Measurements from ENCODE around the gene GEMIN4.

Gene GEMIN4

DNA sequence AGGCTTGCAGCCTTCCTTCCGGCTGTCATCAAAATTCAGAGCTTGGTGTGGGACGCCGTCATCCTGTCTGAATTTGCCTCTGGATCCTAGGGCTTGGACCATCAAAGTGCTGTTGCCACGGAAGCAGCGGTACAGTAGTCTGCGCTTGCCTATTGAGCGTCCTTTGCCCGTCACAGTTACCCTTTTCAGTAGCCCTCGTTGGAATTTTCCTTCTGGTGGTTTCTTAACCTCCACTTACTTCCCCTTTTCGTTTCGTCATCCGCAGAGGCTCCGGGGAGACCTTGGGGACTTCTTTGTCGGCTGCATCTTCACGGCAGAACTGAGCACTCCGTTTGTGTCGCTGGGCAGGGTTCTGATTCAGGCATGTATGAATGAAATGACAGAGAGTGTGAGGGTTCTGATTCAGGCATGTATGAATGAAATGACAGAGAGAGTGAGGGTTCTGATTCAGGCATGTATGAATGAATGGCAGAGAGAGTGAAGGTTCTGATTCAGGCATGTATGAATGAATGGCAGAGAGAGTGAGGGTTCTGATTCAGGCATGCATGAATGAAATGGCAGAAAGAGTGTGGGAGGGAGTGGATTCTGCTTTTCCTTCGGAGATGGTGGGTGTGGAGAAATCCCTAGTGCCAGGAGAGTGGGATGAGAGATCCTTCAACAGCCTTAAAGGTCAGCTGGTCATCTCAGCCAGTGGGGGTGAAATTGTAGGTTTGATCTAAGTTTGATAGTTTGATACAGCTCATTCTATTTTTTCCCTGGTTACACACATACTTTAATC lies 11.6 kb downstream of the GEMIN4 start:
- DNase-seq: no peak

DNA sequence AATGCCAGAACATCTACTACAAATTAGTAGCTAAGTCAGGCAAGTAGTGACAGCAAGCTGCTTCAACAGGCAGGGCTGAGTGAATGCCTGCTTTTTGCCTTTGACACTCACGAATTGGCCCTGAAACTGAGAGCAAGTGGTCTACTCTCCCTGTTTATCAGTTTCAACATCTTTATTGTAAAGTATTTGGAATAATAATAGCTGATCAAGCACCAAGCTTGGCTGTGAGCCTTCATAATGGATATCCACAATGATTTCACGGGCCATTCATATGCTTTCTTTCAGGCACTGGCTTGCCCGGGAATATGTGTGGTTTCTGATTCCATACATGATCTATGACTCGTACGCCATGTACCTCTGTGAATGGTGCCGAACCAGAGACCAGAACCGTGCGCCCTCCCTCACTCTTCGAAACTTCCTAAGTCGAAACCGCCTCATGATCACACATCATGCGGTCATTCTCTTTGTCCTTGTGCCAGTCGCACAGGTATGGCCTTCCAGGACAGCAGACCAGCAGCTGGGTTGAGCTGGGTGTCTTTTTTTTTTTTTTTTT lies 14.4 kb downstream of the GEMIN4 start:
- no peak for DNase-seq

GRCh38 chr17:733743-734142 lies 18.3 kb downstream of the GEMIN4 start:
- no peak for DNase-seq

DNA sequence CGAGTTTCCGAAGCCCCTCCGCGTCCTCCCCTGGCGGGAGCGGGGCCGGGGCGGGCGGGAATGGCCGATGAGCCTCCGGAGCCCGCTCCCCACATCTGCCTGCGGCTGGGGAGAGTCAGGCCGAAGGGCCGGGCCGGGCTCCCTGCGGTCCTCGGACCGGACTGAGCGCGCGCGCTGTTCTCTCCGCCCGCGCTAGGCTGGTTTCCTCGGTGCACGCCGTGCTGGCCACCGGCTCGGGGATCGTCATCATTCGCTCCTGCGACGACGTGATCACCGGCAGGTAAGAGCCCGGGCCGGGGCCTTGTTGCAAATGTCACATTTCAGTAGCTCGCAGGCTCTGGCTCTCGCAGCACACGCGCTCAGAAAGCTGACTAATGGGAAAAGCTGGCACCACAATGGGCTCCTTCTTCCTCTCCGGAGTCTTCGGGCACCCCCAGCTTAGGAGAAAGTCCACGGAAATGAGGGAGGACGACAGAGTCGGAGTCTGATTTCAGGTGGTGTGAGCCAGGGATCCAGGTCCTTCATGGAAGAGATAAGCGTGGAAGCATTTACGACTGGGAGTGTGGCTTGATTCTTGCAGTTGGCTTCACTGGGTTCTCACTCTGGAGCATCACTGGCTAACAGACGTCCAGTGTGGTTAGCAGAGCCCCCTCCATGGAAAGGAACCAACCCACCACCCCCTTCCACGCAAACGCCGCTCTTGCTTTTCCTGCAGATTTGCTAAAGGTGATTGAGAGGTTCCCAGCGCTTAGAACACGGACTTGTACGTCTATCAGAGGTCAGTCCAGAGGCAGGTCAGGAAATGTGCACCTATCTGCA lies 19.0 kb downstream of the GEMIN4 start:
- DNase-seq: peak; percentile 44

DNA sequence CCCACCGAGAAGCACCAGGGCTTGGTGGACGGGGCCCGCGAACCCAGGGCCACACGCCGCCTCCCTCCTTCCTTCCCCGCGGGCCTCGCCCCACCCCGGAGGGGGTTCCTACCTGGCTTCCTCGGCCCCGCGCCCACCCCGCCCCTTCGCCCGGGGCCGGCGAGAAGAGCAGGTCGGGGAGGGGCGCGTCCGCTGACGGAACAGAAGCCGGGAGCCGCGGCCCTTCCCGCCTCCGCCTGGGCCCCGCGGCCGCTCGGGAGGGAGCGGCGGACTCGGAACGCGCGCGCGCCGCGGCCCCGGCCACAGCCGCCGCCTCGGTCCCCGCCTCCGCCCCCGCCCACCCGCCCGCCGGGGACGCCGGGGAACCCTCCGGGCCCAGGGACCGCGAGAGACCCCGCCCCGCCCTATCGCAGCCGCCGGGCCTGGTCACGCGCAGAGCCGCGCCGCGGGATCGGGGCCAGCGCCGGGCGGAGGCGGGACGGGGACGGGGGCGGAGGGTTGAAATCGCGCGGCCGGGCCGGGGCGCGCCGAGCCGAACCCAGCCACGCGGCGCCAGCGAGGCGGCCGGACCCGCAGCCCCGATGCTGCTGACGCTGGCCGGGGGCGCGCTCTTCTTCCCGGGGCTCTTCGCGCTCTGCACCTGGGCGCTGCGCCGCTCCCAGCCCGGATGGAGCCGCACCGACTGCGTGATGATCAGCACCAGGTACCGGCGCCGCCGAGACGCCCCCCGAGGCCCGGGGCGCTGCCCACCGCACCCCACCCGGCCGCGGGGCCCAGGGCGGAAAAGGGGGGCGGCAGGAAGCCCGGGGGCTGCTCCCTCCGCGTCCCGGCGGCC lies 19.8 kb downstream of the GEMIN4 start, which contains the start of gene TLCD3A:
TSS of gene TLCD3A (plus strand) at position 530 of the 835 bp plus-strand sequence. CDS start at position 582, 52 bp downstream.
- DNase-seq: peak; percentile 76

- DNase-seq: peak; percentile 27
Observed at GRCh38 chr17:731644-732066, 20.4 kb downstream of the GEMIN4 start.

DNA sequence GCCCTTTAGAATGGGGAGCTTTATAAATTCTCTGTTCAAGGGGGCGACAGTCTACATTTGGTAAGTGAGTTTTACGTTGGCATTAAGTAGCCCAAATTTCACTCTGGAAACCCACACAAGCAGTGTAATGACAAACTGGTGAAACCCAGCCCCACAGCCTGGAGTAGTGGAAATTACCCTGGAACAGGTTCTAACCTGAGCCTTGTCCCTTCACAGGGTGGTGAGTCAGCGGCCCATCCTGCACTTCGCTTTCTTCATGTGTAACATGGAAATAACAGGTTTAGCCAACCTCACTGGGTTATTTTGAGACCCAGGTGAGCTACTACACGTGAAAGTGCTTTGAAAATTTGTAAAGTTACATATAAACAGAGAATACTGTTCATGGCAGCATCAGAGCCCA lies 23.2 kb downstream of the GEMIN4 start:
- no peak for DNase-seq

DNA sequence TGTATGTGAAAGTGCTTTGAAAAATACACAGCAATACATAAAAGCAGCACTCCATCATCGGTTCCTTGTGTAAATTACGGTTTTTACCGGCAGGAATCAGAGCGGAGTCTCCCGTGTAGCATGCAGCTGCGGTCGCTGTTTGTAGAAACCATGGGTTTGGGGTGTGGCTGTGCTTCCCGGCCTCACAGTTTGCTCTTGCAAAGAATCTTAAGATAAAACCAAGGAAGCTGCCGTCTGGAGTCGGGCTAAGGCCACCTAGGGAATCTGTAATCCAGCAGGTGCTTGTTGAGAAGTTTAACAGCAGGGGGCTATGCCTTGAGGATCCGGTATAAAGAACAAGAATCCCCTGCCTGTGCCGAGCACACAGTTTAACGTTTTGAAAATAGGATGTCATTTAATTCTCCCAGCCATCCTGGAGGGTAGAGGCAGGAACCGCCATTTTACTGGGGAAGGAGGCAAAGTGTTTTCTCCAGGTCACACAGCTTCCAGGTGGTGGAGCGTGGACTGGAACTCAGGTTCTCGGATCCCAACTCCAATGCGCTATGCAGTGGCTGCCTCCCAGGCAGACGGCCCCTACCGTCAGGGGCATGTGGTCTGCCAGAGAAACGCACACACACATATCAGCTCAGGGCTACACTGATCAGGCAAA lies 25.7 kb downstream of the GEMIN4 start:
- no peak for DNase-seq

DNA sequence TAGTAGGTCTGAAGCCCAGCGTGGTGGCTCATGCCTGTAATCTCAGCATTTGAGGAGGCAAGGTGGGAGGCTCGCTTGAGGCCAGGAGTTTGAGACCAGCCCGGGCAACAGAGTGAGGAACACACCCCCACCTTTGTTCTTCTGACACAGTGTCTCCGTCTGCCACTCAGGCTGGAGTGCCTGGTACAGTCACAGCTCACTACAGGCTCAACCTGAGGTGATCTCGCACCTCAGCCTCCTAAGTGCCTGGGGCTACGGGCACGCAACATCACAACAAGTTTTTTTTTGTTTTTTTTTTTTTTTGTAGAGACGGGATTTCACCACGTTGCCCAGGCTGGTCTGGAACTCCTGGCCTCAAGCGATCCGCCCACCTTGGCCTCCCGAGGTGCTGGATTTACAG lies 26.3 kb downstream of the GEMIN4 start:
- no peak for DNase-seq

DNA sequence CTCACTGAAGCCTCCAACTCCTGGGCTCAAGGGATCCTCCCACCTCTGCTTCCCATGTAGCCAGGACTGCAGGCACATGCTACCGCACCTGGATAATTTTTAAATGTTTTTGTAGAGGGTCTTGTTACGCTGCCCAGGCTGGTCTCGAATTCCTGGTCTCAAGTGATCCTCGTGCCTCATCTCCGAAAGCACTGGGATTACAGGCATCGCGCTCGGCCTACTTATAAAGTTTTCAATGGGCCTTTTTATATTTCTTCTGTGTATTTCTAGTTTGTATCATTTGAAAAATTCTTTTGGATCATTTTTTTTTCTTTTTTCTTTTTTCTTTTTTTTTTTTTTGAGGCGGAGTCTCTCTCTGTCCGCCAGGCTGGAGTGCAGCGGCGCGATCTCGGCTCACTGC lies 27.0 kb downstream of the GEMIN4 start:
- DNase-seq: no peak

DNA sequence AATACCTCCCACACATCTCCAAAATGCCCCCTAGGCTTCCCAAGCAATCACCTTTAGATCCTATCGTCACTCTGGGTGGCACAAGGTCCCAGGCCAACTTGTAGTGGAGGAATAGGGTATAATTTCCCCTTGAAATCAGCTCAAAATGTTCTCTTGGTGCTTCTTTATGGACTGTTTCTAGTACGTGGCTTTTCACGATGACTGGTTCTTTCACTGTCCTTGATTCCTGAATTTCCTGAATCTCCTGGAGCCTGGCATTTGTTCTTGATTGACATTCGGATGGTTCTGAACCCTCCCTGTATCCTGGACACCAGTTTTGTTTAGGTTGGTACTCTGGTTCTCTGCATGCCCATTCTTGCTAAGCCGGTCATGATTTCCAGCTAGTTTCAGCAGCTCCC lies 30.5 kb downstream of the GEMIN4 start:
- DNase-seq: no peak

DNA sequence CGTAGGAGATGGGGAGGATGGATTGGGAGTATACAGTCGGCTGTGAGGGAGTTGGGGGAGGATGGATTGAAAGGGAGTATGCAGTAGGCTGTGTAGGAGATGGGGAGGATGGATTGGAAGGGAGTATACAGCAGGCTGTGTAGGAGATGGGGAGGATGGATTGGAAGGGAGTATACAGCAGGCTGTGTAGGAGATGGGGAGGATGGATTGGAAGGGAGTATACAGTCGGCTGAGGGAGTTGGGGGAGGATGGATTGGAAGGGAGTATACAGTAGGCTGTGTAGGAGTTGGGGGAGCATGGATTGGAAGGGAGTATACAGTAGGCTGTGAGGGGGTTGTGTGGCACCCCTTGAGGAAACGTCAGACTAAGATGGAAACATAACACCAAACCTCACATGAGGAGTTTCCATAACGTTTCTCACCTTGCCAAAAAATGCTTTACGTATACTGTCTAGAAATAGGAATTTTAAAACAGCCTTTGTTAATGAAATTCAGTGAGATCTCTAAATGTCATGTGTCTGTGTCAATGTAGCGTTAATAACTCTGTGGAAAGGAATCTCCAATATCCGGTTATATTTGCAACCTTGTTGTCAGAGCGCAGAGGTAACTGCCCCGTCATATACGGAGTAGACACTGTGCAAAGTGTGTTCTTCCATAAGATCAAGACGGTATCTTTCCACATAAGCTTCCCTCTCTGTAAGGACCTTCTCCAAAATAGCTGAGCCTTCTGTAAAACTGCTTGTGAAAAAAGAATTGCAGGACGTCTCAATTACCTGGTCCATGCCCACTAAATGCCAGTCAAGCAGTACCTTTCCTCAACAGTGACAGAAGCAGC lies 31.1 kb downstream of the GEMIN4 start:
- no peak for DNase-seq

GRCh38 chr17:718075-718474 lies 34.0 kb downstream of the GEMIN4 start:
- DNase-seq: no peak

GRCh38 chr17:708132-708531 lies 43.9 kb downstream of the GEMIN4 start:
- no peak for DNase-seq

- no peak for DNase-seq
Observed at GRCh38 chr17:705863-706262, 46.2 kb downstream of the GEMIN4 start.

DNA sequence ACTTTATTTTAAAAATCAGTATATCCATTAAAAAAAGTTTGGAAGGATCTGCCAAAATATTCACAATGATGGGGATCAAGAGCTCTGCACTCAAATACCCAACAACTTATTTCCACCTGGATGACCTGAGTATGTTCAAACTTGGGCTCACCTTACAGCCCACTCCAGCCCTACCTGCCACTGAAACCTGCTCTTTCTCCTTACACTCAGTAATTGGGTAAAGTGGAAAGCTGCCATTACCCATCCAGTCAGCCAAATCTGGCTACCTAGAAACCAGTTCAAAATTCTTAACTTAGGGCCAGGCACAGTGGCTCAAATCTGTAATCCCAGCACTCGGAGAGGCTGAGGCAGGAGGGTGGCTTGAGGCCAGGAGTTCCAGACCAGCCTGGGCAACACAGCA lies 47.1 kb downstream of the GEMIN4 start:
- DNase-seq: no peak

DNA sequence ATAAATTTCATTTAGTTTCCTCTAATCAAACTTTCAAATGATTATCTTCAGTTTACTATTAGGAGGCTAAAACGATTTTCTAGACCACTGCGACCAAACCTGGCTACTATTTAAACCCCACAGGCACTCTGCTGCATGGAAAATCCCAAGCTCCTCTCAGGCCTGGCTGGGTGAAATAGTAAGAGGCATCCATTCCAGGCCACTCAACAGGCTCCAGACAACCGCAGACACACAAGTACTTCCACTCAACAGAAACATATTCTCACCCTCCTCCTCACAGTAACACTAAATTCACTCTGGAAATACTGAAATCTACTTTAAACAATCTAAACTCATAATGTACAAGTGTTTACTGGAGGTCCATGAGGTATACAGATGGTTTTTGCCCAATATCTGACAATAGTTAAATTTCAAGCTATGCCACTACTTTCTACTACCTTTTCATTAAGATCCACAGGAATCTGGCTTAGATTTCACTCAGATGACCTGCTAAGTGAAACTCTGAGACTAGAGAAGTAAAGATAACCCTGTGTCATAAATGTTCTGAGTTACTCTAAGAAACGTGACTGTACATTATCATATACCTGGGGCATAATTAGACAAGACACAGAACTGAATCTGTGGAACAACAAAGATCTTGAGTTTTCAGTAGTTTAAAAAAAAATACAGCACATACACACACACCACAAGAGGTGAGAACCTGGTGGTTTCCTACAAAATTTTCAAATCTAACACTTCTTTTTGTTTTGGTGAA lies 47.8 kb downstream of the GEMIN4 start:
- no peak for DNase-seq

DNA sequence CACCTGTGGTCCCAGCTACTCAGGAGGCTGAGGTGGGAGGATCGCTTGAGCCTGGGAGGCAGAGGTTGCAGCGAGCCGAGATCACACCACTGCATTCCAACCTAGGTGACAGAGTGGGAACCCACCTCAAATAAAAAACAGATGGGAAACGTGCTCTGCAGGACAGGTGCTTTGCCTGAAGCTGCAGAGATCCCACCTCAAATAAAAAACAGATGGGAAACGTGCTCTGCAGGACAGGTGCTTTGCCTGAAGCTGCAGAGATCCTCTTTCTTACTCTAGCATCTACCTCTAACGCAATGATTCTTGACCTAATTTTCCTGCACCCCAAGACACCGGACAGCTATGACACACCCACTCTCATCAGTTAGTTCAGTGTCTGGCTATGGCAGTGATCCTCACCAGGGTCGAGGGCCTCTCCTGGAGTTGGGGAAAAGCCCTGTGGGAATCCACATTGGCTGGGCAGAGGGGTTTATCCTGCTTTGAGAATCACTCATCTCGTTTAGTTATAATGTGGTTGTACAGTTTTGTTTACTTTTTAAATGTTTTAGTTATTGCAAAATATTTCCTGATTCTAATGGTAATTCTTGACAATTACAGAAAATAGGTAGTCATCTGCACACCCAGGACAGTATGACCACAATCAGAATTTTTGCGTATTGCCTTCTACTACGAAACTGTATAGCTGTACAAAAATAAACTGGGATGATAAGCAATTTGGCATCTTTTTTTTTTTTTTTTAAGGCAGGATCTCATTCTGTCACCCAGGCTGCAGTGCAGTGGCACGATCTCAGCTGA lies 48.8 kb downstream of the GEMIN4 start:
- DNase-seq: no peak

- peak; percentile 40 for DNase-seq
Observed at GRCh38 chr17:700504-701094, 51.5 kb downstream of the GEMIN4 start.

Measured in fibroblast of skin of scalp (primary cell).